H1 (cell line): ENCODE results near the gene DPYD.

Experiments used
- EZH2 ChIP-seq: fragments of 200-600 bp; sonication (generic); IDR thresholded peaks from 2 replicates; pipeline ENCODE4 v1.7.1; 2012; ENCODE audit warnings: low read depth, mild to moderate bottlenecking, moderate library complexity, low read length, inconsistent platforms; ENCODE audit not compliant: severe bottlenecking
- MAX ChIP-seq: IDR thresholded peaks from 2 replicates; pipeline ENCODE4 v1.6.1; 2012; ENCODE audit warnings: inconsistent platforms
- TF ChIP-seq, protein P1 (sequence below), 3 experiments: IDR thresholded peaks; 1 replicate in 2 of 3; 2 replicates in 1 of 3; pipeline versions ENCODE4 v1.5.1 to v1.6.1; 2011; ENCODE audit warnings: low read length in 3 of 3, mild to moderate bottlenecking in 3 of 3, inconsistent platforms in 2 of 3, low read depth in 1 of 3, moderate library complexity in 1 of 3; ENCODE audit not compliant: insufficient read depth in 1 of 3; ENCODE audit errors: control extremely low read depth in 1 of 3
- TF ChIP-seq, protein P2 (sequence below): IDR thresholded peaks from 2 replicates; pipeline ENCODE4 v1.6.1; 2012; ENCODE audit warnings: low read length, inconsistent platforms

GRCh38 chr1:97759078-97759477, 161.8 kb downstream of the DPYD start:
- TF ChIP-seq, protein P1, sequence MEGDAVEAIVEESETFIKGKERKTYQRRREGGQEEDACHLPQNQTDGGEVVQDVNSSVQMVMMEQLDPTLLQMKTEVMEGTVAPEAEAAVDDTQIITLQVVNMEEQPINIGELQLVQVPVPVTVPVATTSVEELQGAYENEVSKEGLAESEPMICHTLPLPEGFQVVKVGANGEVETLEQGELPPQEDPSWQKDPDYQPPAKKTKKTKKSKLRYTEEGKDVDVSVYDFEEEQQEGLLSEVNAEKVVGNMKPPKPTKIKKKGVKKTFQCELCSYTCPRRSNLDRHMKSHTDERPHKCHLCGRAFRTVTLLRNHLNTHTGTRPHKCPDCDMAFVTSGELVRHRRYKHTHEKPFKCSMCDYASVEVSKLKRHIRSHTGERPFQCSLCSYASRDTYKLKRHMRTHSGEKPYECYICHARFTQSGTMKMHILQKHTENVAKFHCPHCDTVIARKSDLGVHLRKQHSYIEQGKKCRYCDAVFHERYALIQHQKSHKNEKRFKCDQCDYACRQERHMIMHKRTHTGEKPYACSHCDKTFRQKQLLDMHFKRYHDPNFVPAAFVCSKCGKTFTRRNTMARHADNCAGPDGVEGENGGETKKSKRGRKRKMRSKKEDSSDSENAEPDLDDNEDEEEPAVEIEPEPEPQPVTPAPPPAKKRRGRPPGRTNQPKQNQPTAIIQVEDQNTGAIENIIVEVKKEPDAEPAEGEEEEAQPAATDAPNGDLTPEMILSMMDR (IDR thresholded peaks at IDR 0.05; ENCODE audit: control extremely low read depth in 1 of 3, insufficient read depth in 1 of 3, low read depth in 1 of 3, low read length in 3 of 3) = no peak
- TF ChIP-seq EZH2 (no peak), MAX (no peak)
- TF ChIP-seq, protein P2, sequence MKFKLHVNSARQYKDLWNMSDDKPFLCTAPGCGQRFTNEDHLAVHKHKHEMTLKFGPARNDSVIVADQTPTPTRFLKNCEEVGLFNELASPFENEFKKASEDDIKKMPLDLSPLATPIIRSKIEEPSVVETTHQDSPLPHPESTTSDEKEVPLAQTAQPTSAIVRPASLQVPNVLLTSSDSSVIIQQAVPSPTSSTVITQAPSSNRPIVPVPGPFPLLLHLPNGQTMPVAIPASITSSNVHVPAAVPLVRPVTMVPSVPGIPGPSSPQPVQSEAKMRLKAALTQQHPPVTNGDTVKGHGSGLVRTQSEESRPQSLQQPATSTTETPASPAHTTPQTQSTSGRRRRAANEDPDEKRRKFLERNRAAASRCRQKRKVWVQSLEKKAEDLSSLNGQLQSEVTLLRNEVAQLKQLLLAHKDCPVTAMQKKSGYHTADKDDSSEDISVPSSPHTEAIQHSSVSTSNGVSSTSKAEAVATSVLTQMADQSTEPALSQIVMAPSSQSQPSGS = no peak
